GM19395 (cell line): ENCODE data around the gene SPAG5.
"Not testable (repeated sequence)": the region's sequence is repeated elsewhere in the genome, so short reads cannot be mapped to it uniquely, and the experiment has no call there.

Experiments
- ATAC-seq: cut with Tn5 transposase; IDR thresholded peaks from one replicate; pipeline ENCODE4 v1.9.1; 2021; ENCODE audit warnings: mild to moderate bottlenecking, moderate library complexity; ENCODE audit not compliant: unreplicated experiment

Gene SPAG5

GRCh38 chr17:28612936-28613872 is 14.4 kb upstream of the SPAG5 start:
- ATAC-seq, result no peak

DNA sequence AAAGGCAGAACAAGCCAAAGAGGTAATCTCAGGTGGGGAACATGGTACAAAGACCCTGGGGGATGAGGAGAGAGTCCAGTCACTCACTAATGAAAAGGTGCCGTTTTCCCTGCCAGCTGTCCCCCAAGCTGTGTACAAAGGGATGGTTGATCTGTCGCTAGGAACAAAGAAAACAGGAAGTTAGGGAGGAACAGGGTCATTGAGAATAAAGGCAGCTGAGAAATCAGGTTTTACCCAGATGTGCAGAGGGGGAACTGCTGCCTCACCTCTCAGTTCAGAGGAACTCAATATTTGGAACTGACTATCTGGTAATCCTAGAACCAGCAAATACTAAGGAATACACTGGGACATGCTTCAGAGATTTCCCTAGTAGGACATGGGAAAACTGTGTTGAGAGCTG is 13.7 kb upstream of the SPAG5 start:
- no peak for ATAC-seq

- no peak for ATAC-seq
Observed at GRCh38 chr17:28610376-28610775, 11.6 kb upstream of the SPAG5 start.

GRCh38 chr17:28604031-28604430 is 5.2 kb upstream of the SPAG5 start:
- ATAC-seq, result not testable (repeated sequence)

DNA sequence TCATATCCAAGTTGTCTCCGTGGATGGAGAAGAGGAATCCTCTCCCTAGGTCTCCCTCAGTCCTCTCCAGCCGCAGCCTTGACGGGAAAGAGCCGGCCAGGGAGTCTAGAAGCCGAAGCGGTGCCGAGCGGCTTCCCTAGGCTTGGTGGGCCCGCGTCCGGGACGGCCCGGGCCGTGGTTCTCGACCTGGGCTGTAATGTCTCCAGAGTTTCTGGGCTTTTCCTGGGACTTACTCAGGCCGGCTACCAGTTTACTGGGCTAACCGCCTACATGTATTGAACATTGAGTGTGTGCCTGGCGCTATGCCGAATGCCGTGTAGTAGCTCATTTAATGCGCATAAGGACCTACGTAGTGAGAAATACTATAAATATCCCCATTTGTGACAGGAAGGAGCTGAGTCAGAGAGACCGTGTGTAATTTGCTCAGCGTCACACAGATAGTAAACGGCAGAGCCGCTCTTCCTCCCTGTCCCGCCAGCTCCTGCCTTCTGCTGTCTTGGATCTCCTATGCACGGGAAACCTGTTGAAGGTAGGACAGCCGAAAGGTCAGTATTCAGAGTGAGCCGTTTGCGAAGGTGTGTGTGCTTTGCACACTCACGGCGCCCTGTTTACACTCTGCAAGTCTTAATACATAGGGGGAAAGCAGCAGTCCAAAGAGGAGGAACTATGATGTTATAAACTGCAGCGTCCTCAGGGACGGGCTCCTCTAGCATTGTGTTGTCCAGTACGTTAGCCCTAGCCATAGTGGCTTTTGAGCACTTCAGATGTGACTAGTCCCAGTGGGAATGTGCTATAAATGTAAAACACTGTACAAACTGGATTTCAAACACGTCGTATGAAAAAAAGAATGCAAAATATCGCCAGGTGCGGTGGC is 723 bp upstream of the SPAG5 start:
- ATAC-seq, result peak; percentile 57

- no peak for ATAC-seq
Observed at GRCh38 chr17:28598389-28598788, 436 bp downstream of the SPAG5 start.

GRCh38 chr17:28597606-28598383 is 1.0 kb downstream of the SPAG5 start:
- ATAC-seq, result no peak

DNA sequence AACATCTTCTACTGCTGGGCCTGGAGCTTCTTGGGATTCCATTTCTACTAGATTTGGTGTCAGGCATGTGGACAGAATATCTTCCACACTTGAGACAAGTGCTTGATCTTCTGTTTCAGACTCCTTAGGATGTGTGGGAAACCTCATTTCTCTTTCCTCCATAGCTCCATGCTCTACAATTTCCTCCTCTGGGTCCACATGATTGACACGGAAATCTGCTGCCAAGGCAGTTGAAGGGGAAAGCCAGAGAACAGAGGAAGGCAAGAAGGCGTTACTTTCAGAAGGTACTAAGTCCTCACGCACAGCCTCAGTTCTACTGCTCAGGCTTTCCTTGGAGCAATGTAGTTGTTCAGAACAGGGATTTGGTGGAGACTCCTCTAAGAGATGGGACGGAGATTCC is 6.6 kb downstream of the SPAG5 start:
- no peak for ATAC-seq

GRCh38 chr17:28585851-28586250 is 13.0 kb downstream of the SPAG5 start:
- no peak for ATAC-seq

DNA sequence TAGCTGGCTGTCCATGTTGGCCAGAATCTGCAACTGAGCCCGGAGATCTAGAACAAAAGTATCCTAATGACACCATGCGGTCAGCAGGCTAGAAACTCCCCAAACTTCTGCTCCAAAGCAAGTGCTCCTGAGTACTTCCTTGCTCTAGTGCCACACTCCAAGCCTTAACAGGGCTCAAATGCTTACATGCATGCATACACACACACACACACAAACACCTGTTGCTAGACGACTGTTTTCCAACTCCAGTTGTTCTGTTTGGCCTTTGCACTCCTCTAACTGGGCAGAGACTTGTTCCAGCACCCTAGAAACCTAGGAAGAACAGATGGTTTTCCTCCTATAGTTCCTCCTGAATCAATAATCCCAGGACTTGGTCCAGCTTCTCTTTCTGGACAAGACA is 14.4 kb downstream of the SPAG5 start:
- no peak for ATAC-seq

DNA sequence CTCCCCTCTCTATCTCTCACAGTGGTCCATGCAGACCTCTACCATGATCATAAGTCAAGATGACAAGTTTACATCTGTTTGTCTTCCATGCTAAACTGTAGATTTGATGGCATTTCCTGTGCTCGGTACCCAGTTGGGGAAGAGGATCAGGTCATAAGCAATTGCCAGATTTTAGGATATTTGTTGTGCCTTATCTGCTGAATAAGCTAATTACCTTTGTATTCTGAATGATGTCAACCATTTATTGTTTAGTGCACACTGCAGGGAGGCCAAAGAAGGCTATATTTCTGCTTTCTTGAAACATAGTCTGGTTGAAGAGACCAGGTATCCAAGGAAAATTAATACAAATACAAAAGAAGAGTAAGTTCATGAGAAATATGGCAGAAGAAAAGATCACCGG is 16.3 kb downstream of the SPAG5 start:
- ATAC-seq, result no peak

DNA sequence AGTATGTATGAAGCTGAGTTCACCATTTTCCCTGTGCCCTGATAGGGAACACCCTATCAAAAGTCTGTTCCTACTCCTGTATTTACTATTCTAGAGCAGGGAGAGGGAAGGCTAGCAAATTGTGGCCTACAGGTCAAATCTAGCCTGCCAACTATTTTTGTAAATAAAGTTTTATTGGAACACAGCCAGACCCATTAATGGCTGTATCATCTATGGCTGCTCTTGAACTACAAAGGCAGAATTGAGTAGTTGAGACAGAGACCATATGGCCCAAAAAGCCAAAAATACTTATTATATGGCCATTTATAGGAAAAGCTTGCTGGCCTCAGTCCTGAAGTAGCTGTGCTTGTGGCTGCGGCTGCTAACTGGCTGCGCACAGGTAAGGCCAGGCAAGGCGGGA is 17.9 kb downstream of the SPAG5 start:
- ATAC-seq, result no peak

GRCh38 chr17:28579526-28579925 is 19.3 kb downstream of the SPAG5 start:
- no peak for ATAC-seq

DNA sequence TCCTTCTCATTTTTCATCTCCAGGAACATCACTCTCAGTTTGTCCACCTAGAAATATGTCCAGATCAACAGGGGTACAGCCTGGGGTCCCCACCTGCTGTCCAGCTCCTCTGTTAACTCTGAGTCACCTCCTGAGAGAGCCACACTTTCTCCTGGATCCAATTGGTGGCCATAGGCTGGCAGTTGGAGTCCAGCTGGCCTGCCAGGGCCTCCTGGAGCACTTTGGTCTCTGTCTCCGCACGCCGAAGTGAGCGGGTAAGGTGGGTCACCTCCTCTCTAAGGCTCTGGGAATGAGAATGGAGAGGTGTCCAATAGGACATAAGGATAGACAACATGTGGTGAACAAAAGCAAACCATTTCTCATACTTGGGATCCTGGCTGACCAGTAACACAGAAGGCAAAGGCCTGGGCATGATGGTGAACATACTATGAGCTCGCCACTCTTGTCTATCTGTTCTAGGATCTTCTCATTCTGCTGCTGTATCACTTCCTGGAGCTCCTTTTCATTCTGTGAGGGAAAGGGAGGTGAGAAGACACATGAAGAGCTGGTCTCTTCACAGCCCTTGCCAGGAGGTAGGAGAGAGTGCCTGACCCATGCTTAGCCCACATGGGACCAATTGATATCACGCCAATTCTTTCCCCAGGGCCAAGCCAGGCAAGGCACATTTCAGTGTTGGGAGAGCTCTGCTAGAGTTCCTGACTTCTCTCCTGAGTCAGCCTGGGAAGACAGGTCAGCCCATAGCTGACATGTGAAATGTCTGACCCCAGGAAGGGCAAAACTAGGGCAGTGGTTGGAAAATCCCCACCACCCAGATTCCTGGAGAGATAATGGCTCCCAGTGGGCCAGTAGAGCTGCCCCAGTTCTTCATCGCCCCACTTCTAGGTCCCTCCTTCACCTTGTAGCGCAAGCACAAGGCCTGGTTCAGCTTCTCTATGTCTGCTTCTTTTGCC is 20.3 kb downstream of the SPAG5 start:
- no peak for ATAC-seq

GRCh38 chr17:28577466-28577824 is 21.4 kb downstream of the SPAG5 start:
- ATAC-seq, result no peak

DNA sequence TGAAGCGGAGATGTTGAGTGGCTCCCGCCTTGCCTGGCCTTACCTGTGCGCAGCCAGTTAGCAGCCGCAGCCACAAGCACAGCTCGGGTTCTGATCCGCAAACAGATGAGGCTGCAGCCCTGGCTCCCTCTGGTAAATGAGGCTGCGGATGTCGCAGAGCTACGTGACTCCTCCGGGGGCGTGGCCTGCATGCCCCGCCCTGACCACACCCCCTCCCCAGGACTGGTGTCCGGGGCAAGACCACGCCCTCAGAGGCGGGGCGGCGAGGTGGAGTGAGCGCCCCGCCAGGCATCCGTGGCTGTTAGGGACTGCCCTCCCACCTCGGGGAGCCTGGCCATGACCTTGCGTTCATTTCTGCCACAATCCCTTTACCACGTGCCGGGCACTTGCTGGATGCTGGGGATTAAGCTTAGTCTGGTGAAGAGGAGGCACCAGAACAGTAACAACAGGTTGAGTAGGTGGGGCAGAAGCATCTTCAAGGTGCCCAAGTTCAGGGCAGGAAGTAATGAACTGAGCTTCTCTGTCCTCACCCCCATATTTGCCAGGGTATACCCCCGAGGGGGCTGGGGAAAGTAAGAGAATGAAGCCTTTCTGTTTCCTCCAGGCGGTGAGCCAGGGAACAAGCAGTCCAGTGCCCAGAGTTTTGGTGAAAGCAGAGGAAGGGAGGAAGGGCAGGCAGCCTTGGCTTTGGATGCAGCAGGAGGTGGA is 21.9 kb downstream of the SPAG5 start, which contains the start of gene ALDOC:
Gene ALDOC, minus strand, starts transcription at position 138 of the 708 bp plus-strand sequence. CDS start 1,363 bp downstream, outside the sequence.
- ATAC-seq, result peak; percentile 79

DNA sequence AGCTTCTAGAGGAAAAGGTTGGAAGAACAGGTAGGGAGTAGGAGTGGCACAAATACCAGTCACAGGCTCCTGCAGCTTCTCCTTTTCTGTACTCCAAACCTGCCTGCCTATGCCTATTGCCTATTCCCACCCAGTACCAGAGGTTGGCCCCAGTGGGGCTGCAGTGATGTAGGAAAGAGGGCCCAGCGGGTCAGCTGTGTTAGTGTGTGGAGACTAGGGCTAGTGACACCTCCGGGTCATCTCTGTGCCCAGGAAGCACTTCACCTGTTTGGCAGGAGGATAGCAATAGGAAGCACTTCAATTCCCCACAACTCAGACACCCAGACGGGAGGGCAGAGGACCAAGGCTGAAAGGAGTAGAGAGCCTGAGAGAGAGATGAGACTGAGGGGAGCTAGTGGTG is 22.8 kb downstream of the SPAG5 start:
- ATAC-seq, result not testable (repeated sequence)

DNA sequence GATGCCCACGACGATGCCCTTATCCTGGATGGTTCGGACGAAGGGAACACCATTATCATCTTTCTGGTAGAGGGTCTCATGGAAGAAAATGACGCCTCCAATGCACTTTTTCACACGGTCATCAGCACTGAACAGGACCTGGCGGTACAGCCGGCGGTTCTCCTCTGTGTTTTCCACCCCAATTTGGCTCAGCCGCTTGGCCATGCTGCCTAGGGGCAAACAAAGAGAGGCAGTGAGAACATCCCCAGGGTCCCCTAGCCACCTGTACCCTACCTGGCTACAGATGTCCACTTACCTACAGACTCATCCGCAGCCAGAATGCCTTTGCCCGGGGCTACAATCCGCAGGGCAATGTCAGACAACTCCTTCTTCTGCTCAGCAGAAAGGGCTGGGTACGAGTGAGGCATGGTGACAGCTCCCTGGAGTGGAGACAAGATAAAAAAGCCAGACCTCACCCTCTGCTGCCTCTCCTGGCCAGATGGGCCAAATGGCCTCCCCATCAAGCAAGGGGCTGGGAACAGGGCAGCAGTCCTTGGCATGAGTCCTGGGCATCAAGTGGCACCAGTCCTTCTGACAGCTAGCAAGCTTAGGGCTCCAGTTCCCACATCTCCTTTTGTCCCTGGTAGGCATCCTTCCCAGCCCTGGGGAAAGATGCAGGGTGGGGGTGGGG is 23.6 kb downstream of the SPAG5 start:
- no peak for ATAC-seq

- ATAC-seq, result no peak
Observed at GRCh38 chr17:28574526-28574925, 24.3 kb downstream of the SPAG5 start.
